ENCODE data around the gene ATG2A.
A peak's percentile ranks its signal among the peaks of the same experiment; 100 is the strongest.
"Not testable (repeated sequence)": the region's sequence is repeated elsewhere in the genome, so short reads cannot be mapped to it uniquely, and the experiment has no call there.

ATG2A gene

DNA sequence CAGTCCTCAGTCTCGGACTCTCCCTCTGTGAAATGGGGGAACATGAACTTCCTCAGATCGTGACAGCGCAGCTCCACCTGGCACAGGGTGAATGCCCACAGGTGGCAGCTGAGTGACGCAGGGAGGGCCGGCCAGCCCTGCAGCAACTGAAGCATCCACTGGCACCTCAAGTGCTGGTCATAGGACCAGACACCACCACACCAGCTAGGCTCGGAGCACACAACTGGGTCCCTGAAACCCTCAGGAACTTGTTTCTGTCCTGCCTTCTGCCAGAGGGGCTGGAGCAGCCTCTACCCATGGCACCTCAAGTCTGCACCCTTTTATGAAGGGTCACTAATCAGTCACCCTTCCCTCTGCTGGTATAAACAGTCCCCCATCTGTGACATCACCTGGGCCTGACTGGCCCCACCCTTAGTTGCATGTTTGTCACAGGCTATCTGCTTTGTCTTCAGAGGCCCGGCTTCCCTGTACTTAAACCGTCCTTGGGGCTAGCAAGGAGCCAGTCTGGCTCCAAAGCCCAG lies 65.1 kb downstream of the ATG2A start:
- no peak for DNase-seq

DNA sequence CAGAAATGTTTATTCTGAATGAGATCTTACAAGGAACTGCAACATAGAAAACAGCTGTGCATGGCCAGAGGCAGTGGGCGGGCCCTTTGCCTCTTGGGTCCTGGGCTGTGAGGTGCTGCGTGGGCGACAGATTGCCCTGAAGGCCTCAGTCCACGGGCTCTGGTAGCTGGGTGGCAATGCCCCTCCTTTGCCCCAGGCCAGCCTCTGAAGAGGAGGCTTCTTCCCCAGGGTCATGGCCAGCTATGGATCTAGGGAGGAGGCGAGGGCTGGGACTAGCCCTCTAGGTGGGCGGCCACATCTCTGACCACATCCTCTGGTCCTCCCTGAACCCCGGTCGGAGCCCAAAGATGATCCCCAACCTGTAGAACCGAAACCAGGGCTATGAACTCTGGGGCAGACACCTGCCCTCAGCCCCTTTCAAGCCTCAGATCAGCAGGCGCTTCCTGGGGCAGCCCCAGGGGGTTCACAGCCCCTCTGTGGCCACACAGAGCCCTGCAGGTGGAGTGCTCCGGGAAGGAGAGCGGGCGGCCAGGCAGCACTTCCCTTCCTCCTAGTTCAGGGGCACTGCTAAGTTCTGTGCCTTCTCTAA lies 65.9 kb downstream of the ATG2A start:
- DNase-seq = no peak

DNA sequence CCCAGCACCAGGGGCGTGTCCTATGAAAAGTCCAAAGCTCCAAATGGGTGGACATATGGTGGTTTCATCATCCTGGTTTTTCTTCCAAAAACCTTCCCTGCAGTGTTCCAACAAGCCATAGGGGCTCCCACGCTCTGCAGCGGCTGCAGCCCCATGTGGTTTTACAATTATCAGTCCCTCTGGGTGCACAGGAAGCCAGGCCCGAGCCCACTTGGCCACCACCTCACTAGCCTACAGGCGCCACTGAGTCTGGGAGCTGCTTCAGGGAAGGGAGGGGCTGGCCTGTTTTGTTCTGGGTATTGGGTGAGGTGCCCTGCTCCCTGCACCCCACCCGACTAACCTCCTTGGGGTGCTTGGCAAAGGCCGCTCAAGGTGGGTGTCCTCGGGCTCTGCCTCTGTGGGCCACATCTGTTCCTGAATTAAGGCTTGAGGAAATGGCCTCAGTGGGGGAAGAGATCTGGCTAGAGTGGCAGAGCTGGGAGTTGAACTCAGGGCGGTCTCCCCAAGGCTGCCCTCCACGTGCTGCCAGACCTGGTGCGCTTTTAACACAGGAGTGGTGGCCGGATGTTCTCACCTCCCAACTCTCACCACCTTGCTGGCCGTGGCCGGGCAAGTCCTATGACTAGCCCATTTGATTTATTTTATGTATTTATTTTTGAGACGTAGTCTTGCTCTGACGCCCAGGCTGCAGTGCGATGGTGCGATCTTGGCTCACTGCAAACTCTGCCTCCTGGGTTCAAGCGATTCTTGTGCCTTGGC lies 67.2 kb downstream of the ATG2A start:
- DNase-seq = no peak

DNA sequence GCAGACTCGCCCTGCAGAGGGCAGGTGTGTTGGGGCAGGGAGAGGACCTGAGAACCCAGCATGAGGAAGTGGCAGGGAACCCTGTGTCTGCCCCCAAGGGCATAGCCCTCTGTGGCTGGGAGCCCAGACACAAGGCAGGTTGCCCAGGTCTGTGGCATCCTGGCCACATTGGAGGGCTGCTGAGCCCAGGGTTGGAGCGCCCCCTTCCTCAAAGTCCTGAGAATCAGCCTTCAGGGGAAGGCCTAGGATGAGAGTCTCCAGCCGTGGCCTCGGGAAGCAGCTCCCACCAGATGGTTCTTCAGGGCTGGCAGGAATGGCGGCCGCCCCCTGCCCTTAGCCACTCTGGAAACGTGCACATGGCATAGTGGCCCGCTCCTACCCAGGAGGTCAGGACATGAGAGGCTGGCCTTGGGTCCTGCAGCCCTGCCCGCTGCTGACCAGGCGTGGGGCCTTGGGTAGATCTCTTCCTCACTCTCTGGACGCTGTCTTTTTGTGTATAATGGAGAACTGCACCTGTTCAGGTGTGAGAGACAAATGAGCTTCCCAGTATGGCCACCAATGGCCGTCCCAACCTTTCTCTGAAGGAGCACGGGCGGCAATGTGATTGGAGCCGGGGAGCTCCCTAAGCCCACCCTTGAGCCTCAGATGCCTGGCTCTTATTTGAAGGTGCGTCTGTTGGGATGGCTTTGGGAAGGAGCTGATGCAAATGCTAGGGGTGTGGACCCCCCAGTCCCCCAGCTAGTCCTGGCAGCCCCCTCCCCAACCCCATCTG lies 68.0 kb downstream of the ATG2A start:
- no peak for DNase-seq

DNA sequence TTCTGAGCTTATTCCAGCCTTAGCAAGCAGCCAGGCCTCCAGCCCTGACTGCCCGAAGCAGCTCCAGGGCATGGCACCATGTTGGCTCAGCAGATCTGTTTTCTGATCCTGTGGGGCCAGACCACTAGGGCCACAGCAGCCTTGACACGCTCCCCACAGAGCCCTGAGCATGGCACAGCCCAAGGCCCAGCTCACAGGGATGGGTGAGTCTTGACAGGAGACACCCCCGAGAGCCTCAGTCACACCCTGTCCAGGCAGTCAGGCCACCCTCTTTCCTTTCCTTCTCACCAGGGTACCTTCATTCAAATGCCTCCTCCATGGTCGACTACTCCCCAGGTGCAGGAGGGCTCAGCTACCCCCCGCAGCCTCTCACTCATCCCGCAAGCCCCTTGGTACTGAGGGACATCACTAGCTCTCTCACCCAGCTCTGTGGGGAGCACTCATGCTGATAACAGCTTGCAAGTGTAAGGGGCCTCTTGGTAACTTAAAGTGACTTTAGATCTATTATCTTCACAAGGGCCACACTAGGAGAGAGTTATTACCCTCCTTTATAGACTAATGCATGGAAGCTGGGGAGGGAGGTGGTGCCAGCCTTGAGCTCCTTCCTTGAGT lies 68.7 kb downstream of the ATG2A start:
- no peak for DNase-seq

DNA sequence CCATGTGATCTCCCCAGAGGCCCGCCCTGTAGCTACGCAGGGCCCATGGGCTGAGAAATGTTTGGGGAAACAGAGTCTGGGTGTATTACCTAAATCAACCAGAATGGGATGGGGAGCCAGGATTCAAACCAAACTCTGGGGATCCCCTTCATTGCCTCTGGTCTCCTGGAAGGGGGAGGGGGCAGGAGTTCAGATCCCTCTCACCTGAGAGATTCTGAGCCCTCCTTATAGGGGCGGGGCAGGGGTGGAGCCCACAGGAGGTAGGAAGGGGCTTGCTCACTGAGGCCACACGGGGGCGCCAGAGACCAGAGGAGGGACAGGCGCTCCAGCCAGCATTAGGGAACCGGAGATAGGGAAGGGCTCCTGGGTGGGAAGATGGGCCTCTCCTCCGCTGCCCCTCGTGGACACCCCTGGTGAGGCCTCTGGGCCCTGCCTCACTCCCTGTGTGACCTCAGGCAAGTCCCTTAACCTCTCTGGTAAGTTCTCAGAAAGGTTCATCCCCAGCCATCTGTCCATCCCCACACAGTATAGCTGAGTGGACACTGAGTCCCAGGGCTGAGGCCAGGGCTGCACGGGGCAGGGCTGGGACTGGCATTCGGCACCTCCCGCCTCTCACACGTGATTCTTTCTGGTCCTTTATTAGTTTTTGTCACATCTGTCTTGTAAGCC lies 69.9 kb downstream of the ATG2A start:
- peak; percentile 89 for DNase-seq

DNA sequence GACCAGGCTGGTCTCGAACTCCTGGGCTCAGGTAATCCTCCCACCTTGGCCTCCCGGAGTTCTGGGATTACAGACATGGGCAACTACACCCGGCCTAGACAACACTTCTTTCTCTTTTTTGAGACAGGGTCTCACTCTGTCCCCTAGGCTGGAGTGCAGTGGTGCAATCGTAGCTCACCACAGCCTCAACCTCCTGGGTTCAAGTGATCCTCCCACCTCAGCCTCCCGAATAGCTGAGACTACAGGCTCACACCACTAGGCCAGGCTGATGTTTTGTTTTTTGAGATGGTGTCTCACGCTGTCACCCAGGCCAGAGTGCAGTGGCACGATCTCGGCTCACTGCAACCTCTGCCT lies 71.3 kb downstream of the ATG2A start:
- DNase-seq = not testable (repeated sequence)

DNA sequence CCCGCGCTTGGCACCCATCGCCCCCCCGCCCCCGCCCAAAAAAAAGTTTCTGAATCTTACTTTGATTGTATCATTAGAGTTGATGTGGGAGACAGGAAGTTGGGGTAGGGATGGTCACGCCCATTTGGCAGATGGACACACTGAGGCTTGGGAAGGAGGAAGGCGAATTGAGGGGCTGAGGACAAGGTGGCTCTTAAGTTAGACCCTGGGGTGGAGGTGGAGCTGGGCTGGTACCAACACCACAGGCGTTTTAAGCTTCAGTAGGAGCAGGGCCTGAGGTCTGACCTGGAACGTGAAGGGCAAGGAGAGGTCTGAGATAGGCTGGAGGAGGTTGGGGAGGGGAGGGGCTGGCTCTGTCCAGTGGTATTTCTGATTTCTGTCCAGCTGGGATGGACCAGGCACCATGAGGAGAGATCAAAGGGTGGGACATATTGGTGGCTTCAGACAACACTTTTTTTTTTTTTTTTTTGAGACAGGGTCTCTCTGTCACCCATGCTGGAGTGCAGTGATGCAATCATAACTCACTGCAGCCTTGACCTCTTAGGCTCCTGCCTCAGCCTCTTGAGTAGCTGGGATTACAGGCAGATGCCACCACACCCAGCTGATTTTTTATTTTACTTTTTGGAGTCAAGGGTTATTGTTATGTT lies 71.8 kb downstream of the ATG2A start:
- DNase-seq = no peak

Measured in midbrain (tissue), 1 donor.